Spleen (tissue), 11 donors: Measurements from ENCODE around the gene OLIG3. TPM values are rescaled to one million over a fixed set of nuclear protein-coding genes. Genes with fewer than 3 reads are reported as not detected.

Experiments used
- DNase-seq: peaks from one replicate; pipeline ENCODE4 v3.0.0-alpha.2; 2020
- H3K27ac ChIP-seq, 8 donors: fragments of 200-600 bp; sonication (generic) in 7 of 8; 1 replicate in 4 of 8; 2 replicates in 4 of 8; pipeline versions ENCODE4 v1.5.0 to v1.8.0; 2016 to 2021; ENCODE audit warnings: inconsistent platforms in 4 of 8, mild to moderate bottlenecking in 4 of 8, moderate library complexity in 1 of 8
- H3K27me3 ChIP-seq, 7 donors: fragments of 200-600 bp; sonication (generic) in 6 of 7; replicated peaks in 1 of 7; 1 replicate in 4 of 7; 2 replicates in 3 of 7; pipeline versions ENCODE4 v1.5.0 to v1.8.0; 2016 to 2021; ENCODE audit warnings: inconsistent platforms in 3 of 7, mild to moderate bottlenecking in 1 of 7
- H3K36me3 ChIP-seq, 6 donors: fragments of 200-600 bp; sonication (generic) in 5 of 6; 1 replicate in 4 of 6; 2 replicates in 2 of 6; pipeline versions ENCODE4 v1.5.0 to v1.8.0; 2016 to 2021; ENCODE audit warnings: inconsistent platforms in 2 of 6
- H3K4me1 ChIP-seq, 6 donors: fragments of 200-600 bp; sonication (generic) in 5 of 6; 1 replicate in 3 of 6; 2 replicates in 3 of 6; pipeline versions ENCODE4 v1.5.0 to v1.8.0; 2016 to 2021; ENCODE audit warnings: inconsistent platforms in 3 of 6
- H3K4me3 ChIP-seq, 8 donors: fragments of 200-600 bp; sonication (generic) in 7 of 8; 1 replicate in 4 of 8; 2 replicates in 4 of 8; pipeline versions ENCODE4 v1.5.0 to v1.8.0; 2016 to 2021; ENCODE audit warnings: inconsistent platforms in 4 of 8, mild to moderate bottlenecking in 4 of 8, moderate library complexity in 2 of 8
- H3K9me3 ChIP-seq, 8 donors: fragments of 200-600 bp; sonication (generic) in 7 of 8; 1 replicate in 4 of 8; 2 replicates in 4 of 8; pipeline versions ENCODE4 v1.5.0 to v1.8.0; 2016 to 2021; ENCODE audit warnings: inconsistent platforms in 4 of 8
- CTCF ChIP-seq, 11 experiments: fragments of 200-600 bp in 7 of 11; fragments of 450-650 bp in 4 of 11; sonication (generic) in 4 of 11; IDR thresholded peaks in 8 of 11; conservative IDR thresholded peaks in 3 of 11; 1 replicate in 7 of 11; 2 replicates in 4 of 11; pipeline versions ENCODE4 v1.4.0 to v1.8.0; 2016 to 2021; ENCODE audit warnings: antibody characterized with exemption in 11 of 11, inconsistent platforms in 4 of 11, mild to moderate bottlenecking in 1 of 11
- POLR2A ChIP-seq, 3 donors: fragments of 450-650 bp; IDR thresholded peaks; one replicate each; pipeline ENCODE4 v1.5.1; 2017; ENCODE audit warnings: antibody characterized with exemption in 3 of 3, mild to moderate bottlenecking in 1 of 3
- POLR2AphosphoS5 ChIP-seq, 3 donors: sonication (generic); formaldehyde crosslinking; IDR thresholded peaks; one replicate each; pipeline ENCODE4 v1.5.1; 2017; ENCODE audit warnings: antibody characterized with exemption in 3 of 3
- WGBS, 5 donors: extraction: QIAGEN DNeasy Blood & Tissue Kit in 3 of 5; methylation state at CpG; one replicate each; pipeline versions ENCODE4 v1.1.5 to v1.1.7; 2013 to 2018; 5-methylcytosine and 5-hydroxymethylcytosine counted together
- intact Hi-C: fragments of 100-400 bp; cut with DNase I; formaldehyde crosslinking; loops from one replicate; pipeline ENCODE4 v1.15.0; 2023; ENCODE audit warnings: low total_unique reads
- polyA plus RNA-seq, 3 donors: library from polyadenylated mRNA; stranded (reverse); fragments of 200-250 nt; gene quantifications; one replicate each; pipeline ENCODE4 v1.2.1, GENCODE V29; 2013
- total RNA-seq, 7 donors: library from RNA; depleted of rRNA in 3 of 7; stranded (reverse); fragments of >200 nt in 3 of 7; fragmentation: NEBNext Ultra II Directional in 4 of 7; extraction: Animal tissue kit (Norgen Biotek cat#: 25700) in 4 of 7; gene quantifications; one replicate each; pipeline versions ENCODE4 v1.1.0 to v1.2.1, GENCODE V29; 2016 to 2021
- donor health status: healthy with polysubstance abuse.
- donor health status: DM: no; HTN: no; CAD: no; lungs with moderate emphysema.
- donor health status: DM: no; HTN: no; CAD: no.
- donor health status: Bipolar disorder and iron deficiency.
- donor health status: healthy.
- donor health status: DM: no; HTN: no; CAD: no.
- donor health status: DM: yes; HTN: yes; CAD: no.

Gene OLIG3
- total and polyA plus RNA-seq, 10 donors = not detected

- H3K9me3 ChIP-seq = peaks cover 0 to 3% (median 0%) of the 10 kb centered on the region in 8 donors
- H3K4me1 ChIP-seq = peaks cover 21 to 79% (median 68%) of the 10 kb centered on the region in 6 donors
- intact Hi-C loops = no loop called here
- no peak overlapping the region for H3K27ac ChIP-seq
- H3K27me3 ChIP-seq = peaks cover 22 to 100% (median 100%) of the 10 kb centered on the region in 7 donors
- TF ChIP-seq POLR2AphosphoS5 (IDR thresholded peaks at IDR 0.05) = no peak
- TF ChIP-seq POLR2A (IDR thresholded peaks at IDR 0.05) = no peak
- DNase-seq = no peak
- 9 to 13% (median 10%) methylated on average over 29 of the region's 29 CpGs for WGBS, 5 donors
- H3K4me3 ChIP-seq = peak overlapping the region in 4 of 8 donors; percentile 11 to 54 (median 26)
- no peaks in the 10 kb centered on the region for H3K36me3 ChIP-seq
Observed at GRCh38 chr6:137492289-137493217, 1.6 kb downstream of the OLIG3 start.

GRCh38 chr6:137491478-137491877, 2.7 kb downstream of the OLIG3 start:
- no peaks in the 10 kb centered on the region for H3K36me3 ChIP-seq
- H3K4me3 ChIP-seq = no peak overlapping the region
- WGBS, 5 donors = 14 to 21% (median 20%) methylated on average over 6 of the region's 6 CpGs
- peaks cover 15 to 72% (median 59%) of the 10 kb centered on the region in 6 donors for H3K4me1 ChIP-seq
- no peak for DNase-seq
- H3K9me3 ChIP-seq = peaks cover 0 to 3% (median 0%) of the 10 kb centered on the region in 8 donors
- intact Hi-C loops = no loop called here
- H3K27ac ChIP-seq = no peak overlapping the region
- TF ChIP-seq POLR2AphosphoS5 (IDR thresholded peaks at IDR 0.05) = no peak
- no peak for TF ChIP-seq POLR2A (IDR thresholded peaks at IDR 0.05)
- TF ChIP-seq CTCF (IDR thresholded peaks at IDR 0.05 in 8 of 11, conservative IDR thresholded peaks at IDR 0.05 in 3 of 11) = no peak
- H3K27me3 ChIP-seq = peaks cover 19 to 100% (median 100%) of the 10 kb centered on the region in 7 donors

- TF ChIP-seq CTCF (IDR thresholded peaks at IDR 0.05 in 8 of 11, conservative IDR thresholded peaks at IDR 0.05 in 3 of 11) (no peak), POLR2A (IDR thresholded peaks at IDR 0.05) (no peak), POLR2AphosphoS5 (IDR thresholded peaks at IDR 0.05) (no peak)
- H3K9me3 ChIP-seq = peaks cover 0 to 3% (median 0%) of the 10 kb centered on the region in 8 donors
- 42 to 54% (median 51%) methylated on average over 4 of the region's 4 CpGs for WGBS, 5 donors
- H3K36me3 ChIP-seq = no peaks in the 10 kb centered on the region
- intact Hi-C loops = no loop called here
- peaks cover 19 to 100% (median 100%) of the 10 kb centered on the region in 7 donors for H3K27me3 ChIP-seq
- DNase-seq = no peak
- peaks cover 15 to 67% (median 54%) of the 10 kb centered on the region in 6 donors for H3K4me1 ChIP-seq
- H3K27ac ChIP-seq = no peak overlapping the region
- no peak overlapping the region for H3K4me3 ChIP-seq
Observed at GRCh38 chr6:137490961-137491360, 3.2 kb downstream of the OLIG3 start.

- TF ChIP-seq POLR2A (IDR thresholded peaks at IDR 0.05) = no peak
- no peak for TF ChIP-seq POLR2AphosphoS5 (IDR thresholded peaks at IDR 0.05)
- no peak for TF ChIP-seq CTCF (IDR thresholded peaks at IDR 0.05 in 8 of 11, conservative IDR thresholded peaks at IDR 0.05 in 3 of 11)
- DNase-seq = no peak
- Histone ChIP-seq H3K27ac (no peak overlapping the region), H3K9me3 (peaks cover 0 to 3% (median 0%) of the 10 kb centered on the region in 8 donors), H3K4me3 (peak overlapping the region in 1 of 8 donors; percentile 57), H3K4me1 (peaks cover 15 to 60% (median 47%) of the 10 kb centered on the region in 6 donors), H3K27me3 (peaks cover 19 to 100% (median 100%) of the 10 kb centered on the region in 7 donors), H3K36me3 (no peaks in the 10 kb centered on the region)
- intact Hi-C loops = no loop called here
- 16 to 23% (median 21%) methylated on average over 19 of the region's 19 CpGs for WGBS, 5 donors
Observed at GRCh38 chr6:137490006-137490905, 3.9 kb downstream of the OLIG3 start.
